Progenitor cell of endocrine pancreas (in vitro differentiated cells): ENCODE data around the gene KSR1. TPM values are rescaled to one million over a fixed set of nuclear protein-coding genes. Genes with fewer than 3 reads are reported as not detected.
"Not testable (repeated sequence)": the region's sequence is repeated elsewhere in the genome, so short reads cannot be mapped to it uniquely, and the experiment has no call there.

ENCODE experiments used
- DNase-seq: peaks from one replicate; pipeline ENCODE4 v3.0.0; 2021; ENCODE audit warnings: low spot score; ENCODE audit not compliant: unreplicated experiment
- H3K27ac Mint-ChIP-seq: 2 replicates; pipeline ENCODE4 v1.8.0; 2021; ENCODE audit warnings: mild to moderate bottlenecking, moderate library complexity, mixed read lengths
- H3K27me3 Mint-ChIP-seq: 2 replicates; pipeline ENCODE4 v1.8.0; 2021; ENCODE audit warnings: mixed read lengths
- H3K36me3 Mint-ChIP-seq: 2 replicates; pipeline ENCODE4 v1.8.0; 2022; ENCODE audit warnings: mixed read lengths; ENCODE audit not compliant: insufficient read depth
- H3K4me1 Mint-ChIP-seq: 2 replicates; pipeline ENCODE4 v1.8.0; 2021; ENCODE audit warnings: low read depth, mixed read lengths
- H3K4me3 Mint-ChIP-seq: 2 replicates; pipeline ENCODE4 v1.8.0; 2021; ENCODE audit warnings: low read depth, mild to moderate bottlenecking, moderate library complexity, mixed read lengths
- H3K9me3 Mint-ChIP-seq: 2 replicates; pipeline ENCODE4 v1.8.0; 2021; ENCODE audit warnings: low read depth, mixed read lengths
- total RNA-seq: library from RNA; stranded (reverse); gene quantifications from 2 replicates; pipeline ENCODE4 v1.2.1, GENCODE V29; 2021
- TF ChIP-seq, protein P1 (sequence below): fragments of 200-600 bp; sonication (generic); IDR thresholded peaks from one replicate; pipeline ENCODE4 v1.5.0; 2021; ENCODE audit warnings: antibody characterized with exemption, mild to moderate bottlenecking; ENCODE audit not compliant: unreplicated experiment

KSR1 gene
- total RNA-seq, 1 donor from 2014 or later = 70.1 TPM

- Mint-ChIP-seq H3K9me3 (peaks cover 3% of the 10 kb centered on the region), H3K4me1 (peaks cover 54% of the 10 kb centered on the region), H3K36me3 (peaks cover 15% of the 10 kb centered on the region), H3K27ac (peak overlapping the region; percentile 99), H3K27me3 (no peaks in the 10 kb centered on the region), H3K4me3 (no peak overlapping the region)
- DNase-seq = no peak
- TF ChIP-seq, protein P1, sequence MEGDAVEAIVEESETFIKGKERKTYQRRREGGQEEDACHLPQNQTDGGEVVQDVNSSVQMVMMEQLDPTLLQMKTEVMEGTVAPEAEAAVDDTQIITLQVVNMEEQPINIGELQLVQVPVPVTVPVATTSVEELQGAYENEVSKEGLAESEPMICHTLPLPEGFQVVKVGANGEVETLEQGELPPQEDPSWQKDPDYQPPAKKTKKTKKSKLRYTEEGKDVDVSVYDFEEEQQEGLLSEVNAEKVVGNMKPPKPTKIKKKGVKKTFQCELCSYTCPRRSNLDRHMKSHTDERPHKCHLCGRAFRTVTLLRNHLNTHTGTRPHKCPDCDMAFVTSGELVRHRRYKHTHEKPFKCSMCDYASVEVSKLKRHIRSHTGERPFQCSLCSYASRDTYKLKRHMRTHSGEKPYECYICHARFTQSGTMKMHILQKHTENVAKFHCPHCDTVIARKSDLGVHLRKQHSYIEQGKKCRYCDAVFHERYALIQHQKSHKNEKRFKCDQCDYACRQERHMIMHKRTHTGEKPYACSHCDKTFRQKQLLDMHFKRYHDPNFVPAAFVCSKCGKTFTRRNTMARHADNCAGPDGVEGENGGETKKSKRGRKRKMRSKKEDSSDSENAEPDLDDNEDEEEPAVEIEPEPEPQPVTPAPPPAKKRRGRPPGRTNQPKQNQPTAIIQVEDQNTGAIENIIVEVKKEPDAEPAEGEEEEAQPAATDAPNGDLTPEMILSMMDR = no peak
Observed at GRCh38 chr17:27497696-27498095, 41.4 kb downstream of the KSR1 start.

- Mint-ChIP-seq H3K36me3 (peaks cover 15% of the 10 kb centered on the region), H3K27ac (peak overlapping the region; percentile 99), H3K4me3 (no peak overlapping the region), H3K27me3 (no peaks in the 10 kb centered on the region), H3K4me1 (peaks cover 47% of the 10 kb centered on the region), H3K9me3 (peaks cover 3% of the 10 kb centered on the region)
- no peak for DNase-seq
- TF ChIP-seq, protein P1 = no peak
Observed at GRCh38 chr17:27498615-27499309, 42.5 kb downstream of the KSR1 start.

GRCh38 chr17:27499451-27500265 lies 43.4 kb downstream of the KSR1 start:
- H3K4me3 Mint-ChIP-seq = no peak overlapping the region
- TF ChIP-seq, protein P1 = no peak
- no peak overlapping the region for H3K27ac Mint-ChIP-seq
- DNase-seq = no peak
- no peaks in the 10 kb centered on the region for H3K27me3 Mint-ChIP-seq
- H3K4me1 Mint-ChIP-seq = peaks cover 42% of the 10 kb centered on the region
- H3K36me3 Mint-ChIP-seq = peaks cover 15% of the 10 kb centered on the region
- H3K9me3 Mint-ChIP-seq = peaks cover 3% of the 10 kb centered on the region

GRCh38 chr17:27501338-27501737 lies 45.1 kb downstream of the KSR1 start:
- H3K4me3 Mint-ChIP-seq, H3K27me3 Mint-ChIP-seq, DNase-seq, H3K27ac Mint-ChIP-seq, H3K9me3 Mint-ChIP-seq: not testable (repeated sequence)
- H3K36me3 Mint-ChIP-seq = peaks cover 15% of the 10 kb centered on the region
- peaks cover 33% of the 10 kb centered on the region for H3K4me1 Mint-ChIP-seq

DNA sequence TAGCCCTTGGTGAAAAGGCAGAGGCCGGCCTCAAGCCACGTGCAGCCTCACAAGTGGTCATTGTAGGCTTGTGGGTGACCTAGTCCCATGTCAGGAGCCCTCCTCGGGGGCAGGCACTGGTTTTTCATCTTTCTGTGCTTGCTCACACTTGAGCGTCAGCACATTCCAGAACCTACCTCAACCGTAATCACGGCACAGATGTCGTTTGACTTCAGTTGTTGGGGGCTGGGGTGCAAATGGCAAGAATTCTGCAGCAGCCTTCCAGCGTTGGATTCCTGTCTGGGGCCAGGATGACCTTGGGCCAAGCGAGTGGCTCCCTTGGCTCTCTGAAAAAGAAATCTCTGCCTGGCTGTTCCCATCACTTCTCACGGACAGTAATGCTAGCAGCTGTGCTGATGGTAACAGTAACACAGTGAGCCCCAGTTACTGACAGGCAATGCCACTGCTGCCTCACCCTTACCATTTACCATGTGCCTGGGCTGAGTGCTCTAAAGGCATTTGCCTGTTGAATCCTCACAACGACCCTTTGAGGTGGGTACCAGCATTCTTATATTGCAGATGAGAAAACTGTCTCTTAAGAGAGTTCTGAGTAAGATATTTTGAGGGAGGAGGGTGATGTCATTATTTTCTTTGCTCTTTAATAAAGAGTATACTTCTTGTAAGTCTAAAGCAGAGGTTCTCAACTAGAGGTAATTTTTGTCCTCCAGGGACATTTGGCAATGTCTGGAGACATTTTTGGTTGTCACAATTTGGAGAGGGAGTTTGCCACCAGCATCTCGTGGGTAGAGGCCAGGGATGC lies 46.5 kb downstream of the KSR1 start:
- DNase-seq = no peak
- Mint-ChIP-seq H3K36me3 (peaks cover 15% of the 10 kb centered on the region), H3K4me1 (peaks cover 26% of the 10 kb centered on the region), H3K27ac (peak overlapping the region; percentile 59), H3K27me3 (no peaks in the 10 kb centered on the region), H3K4me3 (no peak overlapping the region), H3K9me3 (peaks cover 3% of the 10 kb centered on the region)
- TF ChIP-seq, protein P1 = no peak
